Activated gamma-delta T cell treated with Interleukin-2 at 50 U/mL for 16 hours (primary cell): Measurements from ENCODE around the gene MAFF.
A peak's percentile ranks its signal among the peaks of the same experiment; 100 is the strongest.

Source experiments
- DNase-seq: peaks from one replicate; pipeline ENCODE4 v3.0.0-alpha.2; 2020

The MAFF gene

GRCh38 chr22:38205261-38206128 is 3.7 kb downstream of the MAFF start:
- DNase-seq, result no peak

- no peak for DNase-seq
These were observed 6.2 kb downstream of the MAFF start for GRCh38 chr22:38207898-38208432.

GRCh38 chr22:38208551-38208968 is 6.8 kb downstream of the MAFF start:
- DNase-seq, result no peak

- no peak for DNase-seq
These were observed 9.8 kb downstream of the MAFF start for GRCh38 chr22:38211556-38211955.

GRCh38 chr22:38212442-38212841 is 10.6 kb downstream of the MAFF start:
- no peak for DNase-seq

- no peak for DNase-seq
These were observed 11.7 kb downstream of the MAFF start for GRCh38 chr22:38213319-38213989.

GRCh38 chr22:38213990-38214301 is 12.2 kb downstream of the MAFF start:
- DNase-seq, result no peak

- peak; percentile 58 for DNase-seq
These were observed 12.7 kb downstream of the MAFF start for GRCh38 chr22:38214302-38215056.

GRCh38 chr22:38215156-38216038 is 13.6 kb downstream of the MAFF start:
- DNase-seq, result no peak

GRCh38 chr22:38218661-38219622 is 17.1 kb downstream of the MAFF start:
- DNase-seq, result no peak

GRCh38 chr22:38219632-38220031 is 17.8 kb downstream of the MAFF start:
- no peak for DNase-seq

GRCh38 chr22:38220163-38220562 is 18.4 kb downstream of the MAFF start:
- DNase-seq, result no peak

GRCh38 chr22:38220653-38221386 is 19.0 kb downstream of the MAFF start:
- DNase-seq, result no peak

GRCh38 chr22:38221407-38221806 is 19.6 kb downstream of the MAFF start:
- no peak for DNase-seq

GRCh38 chr22:38221908-38222796 is 20.4 kb downstream of the MAFF start:
- DNase-seq, result no peak

GRCh38 chr22:38222797-38223119 is 21.0 kb downstream of the MAFF start:
- DNase-seq, result no peak

GRCh38 chr22:38223289-38223960 is 21.6 kb downstream of the MAFF start:
- DNase-seq, result no peak

- no peak for DNase-seq
These were observed 25.3 kb downstream of the MAFF start for GRCh38 chr22:38226853-38227649.
